Fibroblast of mammary gland (primary cell): ENCODE results near the gene PANK1.

Experiments
- DNase-seq: peaks from one replicate; pipeline ENCODE4 v3.0.0-alpha.2; 2010; ENCODE audit warnings: low read depth
- H3K4me3 ChIP-seq: 2 replicates; pipeline ENCODE4 v1.5.1; 2011; ENCODE audit warnings: low read depth, mild to moderate bottlenecking, low read length, moderate library complexity; ENCODE audit not compliant: control insufficient read depth
- CTCF ChIP-seq: conservative IDR thresholded peaks from 2 replicates; pipeline ENCODE4 v1.5.1; 2011; ENCODE audit warnings: low read depth, low read length, inconsistent platforms; ENCODE audit not compliant: control insufficient read depth, insufficient read depth

Gene PANK1

GRCh38 chr10:89646889-89647657 is 2.0 kb upstream of the PANK1 start:
- DNase-seq, result no peak
- no peak for TF ChIP-seq CTCF
- H3K4me3 ChIP-seq, result no peak overlapping the region

- no peak for TF ChIP-seq CTCF
- peak overlapping the region; percentile 75 for H3K4me3 ChIP-seq
- no peak for DNase-seq
Measured at GRCh38 chr10:89645742-89646172, 715 bp upstream of the PANK1 start.

- DNase-seq, result no peak
- no peak for TF ChIP-seq CTCF
Measured at GRCh38 chr10:89644691-89644966, 413 bp downstream of the PANK1 start.

GRCh38 chr10:89643812-89644690 is 991 bp downstream of the PANK1 start:
- TF ChIP-seq CTCF, result no peak
- peak overlapping the region; percentile 75 for H3K4me3 ChIP-seq
- peak; percentile 97 for DNase-seq

More at GRCh38 chr10:89644691-89644966, 413 bp downstream of the PANK1 start:
- peak overlapping the region; percentile 75 for H3K4me3 ChIP-seq

- DNase-seq, result no peak
- no peak for TF ChIP-seq CTCF
- peak overlapping the region; percentile 75 for H3K4me3 ChIP-seq
Measured at GRCh38 chr10:89643431-89643811, 1.6 kb downstream of the PANK1 start.

- H3K4me3 ChIP-seq, result no peak overlapping the region
- DNase-seq, result no peak
- no peak for TF ChIP-seq CTCF
Measured at GRCh38 chr10:89642193-89642592, 2.8 kb downstream of the PANK1 start.

GRCh38 chr10:89640241-89640640 is 4.8 kb downstream of the PANK1 start:
- no peak for TF ChIP-seq CTCF
- H3K4me3 ChIP-seq, result no peak overlapping the region
- no peak for DNase-seq
